ENCODE measurements around the gene KANSL1.
"Not testable (repeated sequence)": the region's sequence is repeated elsewhere in the genome, so short reads cannot be mapped to it uniquely, and the experiment has no call there.

Gene KANSL1

GRCh38 chr17:46087871-46088270 lies 105.4 kb downstream of the KANSL1 start:
- not testable (repeated sequence) for H3K27ac ChIP-seq (ENCODE audit: low read depth, low read length); H3K9me3 ChIP-seq (ENCODE audit: control insufficient read depth in 5 of 5, low read length in 5 of 5); H3K27me3 ChIP-seq (ENCODE audit: control insufficient read depth in 5 of 5, insufficient read depth in 4 of 5, low read length in 5 of 5); H3K9ac ChIP-seq (ENCODE audit: low read length in 5 of 5); H3K4me3 ChIP-seq (ENCODE audit: low read depth in 1 of 5, low read length in 5 of 5)
- H3K4me1 ChIP-seq (ENCODE audit: control insufficient read depth in 5 of 5, insufficient read depth in 5 of 5, low read length in 5 of 5), result peaks cover 0 to 11% (median 8%) of the 10 kb centered on the region in 5 donors
- peaks cover 0 to 15% (median 4%) of the 10 kb centered on the region in 5 donors for H3K36me3 ChIP-seq (ENCODE audit: control insufficient read depth in 5 of 5, insufficient read depth in 5 of 5, low read length in 5 of 5)

GRCh38 chr17:46086821-46087220 lies 106.4 kb downstream of the KANSL1 start:
- Histone ChIP-seq H3K4me3 (ENCODE audit: low read depth in 1 of 5, low read length in 5 of 5) (no peak overlapping the region), H3K9me3 (ENCODE audit: control insufficient read depth in 5 of 5, low read length in 5 of 5) (no peaks in the 10 kb centered on the region), H3K27me3 (ENCODE audit: control insufficient read depth in 5 of 5, insufficient read depth in 4 of 5, low read length in 5 of 5) (no peaks in the 10 kb centered on the region), H3K4me1 (ENCODE audit: control insufficient read depth in 5 of 5, insufficient read depth in 5 of 5, low read length in 5 of 5) (peaks cover 0 to 11% (median 8%) of the 10 kb centered on the region in 5 donors), H3K27ac (ENCODE audit: low read depth, low read length) (no peak overlapping the region), H3K9ac (ENCODE audit: low read length in 5 of 5) (no peak overlapping the region), H3K36me3 (ENCODE audit: control insufficient read depth in 5 of 5, insufficient read depth in 5 of 5, low read length in 5 of 5) (peaks cover 0 to 13% (median 4%) of the 10 kb centered on the region in 5 donors)

GRCh38 chr17:46085522-46085921 lies 107.7 kb downstream of the KANSL1 start:
- Histone ChIP-seq H3K4me1 (ENCODE audit: control insufficient read depth in 5 of 5, insufficient read depth in 5 of 5, low read length in 5 of 5) (peaks cover 0 to 16% (median 9%) of the 10 kb centered on the region in 5 donors), H3K4me3 (ENCODE audit: low read depth in 1 of 5, low read length in 5 of 5) (no peak overlapping the region), H3K9ac (ENCODE audit: low read length in 5 of 5) (no peak overlapping the region), H3K36me3 (ENCODE audit: control insufficient read depth in 5 of 5, insufficient read depth in 5 of 5, low read length in 5 of 5) (peaks cover 0 to 10% (median 3%) of the 10 kb centered on the region in 5 donors), H3K27ac (ENCODE audit: low read depth, low read length) (no peak overlapping the region), H3K9me3 (ENCODE audit: control insufficient read depth in 5 of 5, low read length in 5 of 5) (no peaks in the 10 kb centered on the region), H3K27me3 (ENCODE audit: control insufficient read depth in 5 of 5, insufficient read depth in 4 of 5, low read length in 5 of 5) (no peaks in the 10 kb centered on the region)

GRCh38 chr17:46082257-46082656 lies 111.0 kb downstream of the KANSL1 start:
- Histone ChIP-seq H3K27ac (ENCODE audit: low read depth, low read length) (no peak overlapping the region), H3K36me3 (ENCODE audit: control insufficient read depth in 5 of 5, insufficient read depth in 5 of 5, low read length in 5 of 5) (peaks cover 0 to 4% (median 0%) of the 10 kb centered on the region in 5 donors), H3K4me3 (ENCODE audit: low read depth in 1 of 5, low read length in 5 of 5) (no peak overlapping the region), H3K9me3 (ENCODE audit: control insufficient read depth in 5 of 5, low read length in 5 of 5) (no peaks in the 10 kb centered on the region), H3K27me3 (ENCODE audit: control insufficient read depth in 5 of 5, insufficient read depth in 4 of 5, low read length in 5 of 5) (no peaks in the 10 kb centered on the region), H3K9ac (ENCODE audit: low read length in 5 of 5) (no peak overlapping the region), H3K4me1 (ENCODE audit: control insufficient read depth in 5 of 5, insufficient read depth in 5 of 5, low read length in 5 of 5) (peaks cover 0 to 28% (median 13%) of the 10 kb centered on the region in 5 donors)

GRCh38 chr17:46081018-46081320 lies 112.3 kb downstream of the KANSL1 start:
- no peaks in the 10 kb centered on the region for H3K9me3 ChIP-seq (ENCODE audit: control insufficient read depth in 5 of 5, low read length in 5 of 5)
- no peak overlapping the region for H3K27ac ChIP-seq (ENCODE audit: low read depth, low read length)
- H3K36me3 ChIP-seq (ENCODE audit: control insufficient read depth in 5 of 5, insufficient read depth in 5 of 5, low read length in 5 of 5), result peaks cover 0 to 3% (median 0%) of the 10 kb centered on the region in 5 donors

GRCh38 chr17:46080118-46081017 lies 112.9 kb downstream of the KANSL1 start:
- H3K27me3 ChIP-seq (ENCODE audit: control insufficient read depth in 5 of 5, insufficient read depth in 4 of 5, low read length in 5 of 5), result no peaks in the 10 kb centered on the region
- no peak overlapping the region for H3K4me3 ChIP-seq (ENCODE audit: low read depth in 1 of 5, low read length in 5 of 5)
- peaks cover 0 to 5% (median 0%) of the 10 kb centered on the region in 5 donors for H3K36me3 ChIP-seq (ENCODE audit: control insufficient read depth in 5 of 5, insufficient read depth in 5 of 5, low read length in 5 of 5)
- no peaks in the 10 kb centered on the region for H3K9me3 ChIP-seq (ENCODE audit: control insufficient read depth in 5 of 5, low read length in 5 of 5)
- no peak overlapping the region for H3K9ac ChIP-seq (ENCODE audit: low read length in 5 of 5)
- H3K27ac ChIP-seq (ENCODE audit: low read depth, low read length), result no peak overlapping the region
- peaks cover 0 to 28% (median 11%) of the 10 kb centered on the region in 5 donors for H3K4me1 ChIP-seq (ENCODE audit: control insufficient read depth in 5 of 5, insufficient read depth in 5 of 5, low read length in 5 of 5)

More at GRCh38 chr17:46081018-46081320, 112.3 kb downstream of the KANSL1 start:
- Histone ChIP-seq H3K4me3 (ENCODE audit: low read depth in 1 of 5, low read length in 5 of 5) (no peak overlapping the region), H3K4me1 (ENCODE audit: control insufficient read depth in 5 of 5, insufficient read depth in 5 of 5, low read length in 5 of 5) (peaks cover 0 to 28% (median 13%) of the 10 kb centered on the region in 5 donors), H3K27me3 (ENCODE audit: control insufficient read depth in 5 of 5, insufficient read depth in 4 of 5, low read length in 5 of 5) (no peaks in the 10 kb centered on the region), H3K9ac (ENCODE audit: low read length in 5 of 5) (no peak overlapping the region)

GRCh38 chr17:46078675-46079074 lies 114.6 kb downstream of the KANSL1 start:
- H3K9ac ChIP-seq (ENCODE audit: low read length in 5 of 5), result no peak overlapping the region
- H3K27me3 ChIP-seq (ENCODE audit: control insufficient read depth in 5 of 5, insufficient read depth in 4 of 5, low read length in 5 of 5), result no peaks in the 10 kb centered on the region
- H3K4me3 ChIP-seq (ENCODE audit: low read depth in 1 of 5, low read length in 5 of 5), result no peak overlapping the region
- peaks cover 0 to 5% (median 0%) of the 10 kb centered on the region in 5 donors for H3K36me3 ChIP-seq (ENCODE audit: control insufficient read depth in 5 of 5, insufficient read depth in 5 of 5, low read length in 5 of 5)
- H3K9me3 ChIP-seq (ENCODE audit: control insufficient read depth in 5 of 5, low read length in 5 of 5), result no peaks in the 10 kb centered on the region
- peak overlapping the region; percentile 43 for H3K27ac ChIP-seq (ENCODE audit: low read depth, low read length)
- H3K4me1 ChIP-seq (ENCODE audit: control insufficient read depth in 5 of 5, insufficient read depth in 5 of 5, low read length in 5 of 5), result peaks cover 0 to 20% (median 8%) of the 10 kb centered on the region in 5 donors

- H3K4me1 ChIP-seq (ENCODE audit: control insufficient read depth in 5 of 5, insufficient read depth in 5 of 5, low read length in 5 of 5), result peaks cover 0 to 28% (median 14%) of the 10 kb centered on the region in 5 donors
- no peak overlapping the region for H3K4me3 ChIP-seq (ENCODE audit: low read depth in 1 of 5, low read length in 5 of 5)
- no peak overlapping the region for H3K9ac ChIP-seq (ENCODE audit: low read length in 5 of 5)
- no peak overlapping the region for H3K27ac ChIP-seq (ENCODE audit: low read depth, low read length)
- H3K9me3 ChIP-seq (ENCODE audit: control insufficient read depth in 5 of 5, low read length in 5 of 5), result no peaks in the 10 kb centered on the region
- H3K36me3 ChIP-seq (ENCODE audit: control insufficient read depth in 5 of 5, insufficient read depth in 5 of 5, low read length in 5 of 5), result peaks cover 0 to 5% (median 0%) of the 10 kb centered on the region in 5 donors
- H3K27me3 ChIP-seq (ENCODE audit: control insufficient read depth in 5 of 5, insufficient read depth in 4 of 5, low read length in 5 of 5), result no peaks in the 10 kb centered on the region
Measured at GRCh38 chr17:46074540-46074939, 118.7 kb downstream of the KANSL1 start.

- peaks cover 0 to 2% (median 0%) of the 10 kb centered on the region in 5 donors for H3K36me3 ChIP-seq (ENCODE audit: control insufficient read depth in 5 of 5, insufficient read depth in 5 of 5, low read length in 5 of 5)
- H3K4me3 ChIP-seq (ENCODE audit: low read depth in 1 of 5, low read length in 5 of 5), result no peak overlapping the region
- no peaks in the 10 kb centered on the region for H3K9me3 ChIP-seq (ENCODE audit: control insufficient read depth in 5 of 5, low read length in 5 of 5)
- H3K27ac ChIP-seq (ENCODE audit: low read depth, low read length), result no peak overlapping the region
- no peak overlapping the region for H3K9ac ChIP-seq (ENCODE audit: low read length in 5 of 5)
- no peaks in the 10 kb centered on the region for H3K27me3 ChIP-seq (ENCODE audit: control insufficient read depth in 5 of 5, insufficient read depth in 4 of 5, low read length in 5 of 5)
- peaks cover 0 to 18% (median 6%) of the 10 kb centered on the region in 5 donors for H3K4me1 ChIP-seq (ENCODE audit: control insufficient read depth in 5 of 5, insufficient read depth in 5 of 5, low read length in 5 of 5)
Measured at GRCh38 chr17:46072998-46073397, 120.2 kb downstream of the KANSL1 start.

- Histone ChIP-seq H3K36me3 (ENCODE audit: control insufficient read depth in 5 of 5, insufficient read depth in 5 of 5, low read length in 5 of 5) (peaks cover 4 to 9% (median 7%) of the 10 kb centered on the region in 5 donors), H3K27ac (ENCODE audit: low read depth, low read length) (no peak overlapping the region), H3K4me1 (ENCODE audit: control insufficient read depth in 5 of 5, insufficient read depth in 5 of 5, low read length in 5 of 5) (peaks cover 0 to 15% (median 6%) of the 10 kb centered on the region in 5 donors), H3K4me3 (ENCODE audit: low read depth in 1 of 5, low read length in 5 of 5) (no peak overlapping the region), H3K9ac (ENCODE audit: low read length in 5 of 5) (no peak overlapping the region), H3K27me3 (ENCODE audit: control insufficient read depth in 5 of 5, insufficient read depth in 4 of 5, low read length in 5 of 5) (no peaks in the 10 kb centered on the region), H3K9me3 (ENCODE audit: control insufficient read depth in 5 of 5, low read length in 5 of 5) (no peaks in the 10 kb centered on the region)
Measured at GRCh38 chr17:46071796-46072195, 121.4 kb downstream of the KANSL1 start.

Data from subcutaneous abdominal adipose tissue (tissue), 5 donors.